K562 (cell line): ENCODE results near the gene DCDC2. TPM values are rescaled to one million over a fixed set of nuclear protein-coding genes. Genes with fewer than 3 reads are reported as not detected.
"Not testable (repeated sequence)": the region's sequence is repeated elsewhere in the genome, so short reads cannot be mapped to it uniquely, and the experiment has no call there.

ENCODE experiments used
- ATAC-seq: fragments of 200-7000 bp; cut with Tn5 transposase; 3 replicates; pipeline ENCODE4 v1.9.1; 2020; ENCODE audit warnings: moderate library complexity
- BruUV-seq: library from RNA; stranded (reverse); fragments of 400-500 nt; replicated peaks from 2 replicates; lab custom pipeline; 2021; lab: Mats Ljungman, UMichigan
- CTCF ChIA-PET: fragments of 300-600 bp; formaldehyde crosslinking; extraction: SDS; loops from one replicate; lab custom pipeline; 2021; ENCODE audit warnings: low intra/inter-chr PET ratio; lab: Yijun Ruan, JAX
- POLR2A ChIA-PET: fragments of 300-600, 350-650 bp; sonication (Branson Sonifier 250); formaldehyde crosslinking; extraction: SDS; loops from one replicate; lab custom pipeline; 2021; ENCODE audit warnings: antibody characterized with exemption, inconsistent platforms; lab: Yijun Ruan, JAX
- DNase-seq, 4 experiments: peaks; one replicate each; pipeline versions ENCODE4 v3.0.0 to v3.0.0-alpha.2; 2011 to 2018; ENCODE audit warnings: low spot score in 3 of 4, mixed read lengths in 3 of 4; ENCODE audit errors: extremely low read depth in 1 of 4
- FAIRE-seq: peaks from 2 replicates; lab custom pipeline; 2011; peaks lifted over from hg19 to GRCh38; lab: Jason Lieb, UNC
- H2AFZ ChIP-seq: 2 replicates; pipeline ENCODE4 v1.6.0; 2011; ENCODE audit warnings: low read depth, low read length, control low read depth, inconsistent platforms
- H3K27ac ChIP-seq: fragments of 200-600 bp; 3 replicates; pipeline ENCODE4 v1.8.0; 2011; ENCODE audit warnings: low read depth, mild to moderate bottlenecking, control low read depth, inconsistent platforms, low read length, moderate library complexity, mixed read lengths; ENCODE audit errors: extremely low read depth
- H3K27me3 ChIP-seq, 2 experiments: fragments of 300-600 bp in 1 of 2; 2 replicates in 1 of 2; 3 replicates in 1 of 2; pipeline versions ENCODE4 v1.6.0 to v1.8.0; 2011; ENCODE audit warnings: inconsistent platforms in 2 of 2, low read length in 2 of 2, mild to moderate bottlenecking in 1 of 2, mixed read lengths in 1 of 2, moderate library complexity in 1 of 2; ENCODE audit not compliant: control insufficient read depth in 2 of 2, insufficient read depth in 2 of 2
- H3K36me3 ChIP-seq: fragments of 300-600 bp; 3 replicates; pipeline ENCODE4 v1.8.0; 2011; ENCODE audit warnings: mild to moderate bottlenecking, low read length, inconsistent platforms; ENCODE audit not compliant: control insufficient read depth, insufficient read depth
- H3K4me1 ChIP-seq, 2 experiments: fragments of 200-600 bp in 1 of 2; replicated peaks in 1 of 2; 2 replicates in 1 of 2; 3 replicates in 1 of 2; pipeline versions ENCODE4 v1.5.1 to v1.8.0; 2011; ENCODE audit warnings: inconsistent platforms in 2 of 2, low read length in 2 of 2, mild to moderate bottlenecking in 1 of 2, mixed read lengths in 1 of 2, moderate library complexity in 1 of 2; ENCODE audit not compliant: control insufficient read depth in 2 of 2, insufficient read depth in 2 of 2
- H3K4me2 ChIP-seq: 2 replicates; pipeline ENCODE4 v1.6.1; 2011; ENCODE audit warnings: low read length, control low read depth, inconsistent platforms, mixed read lengths; ENCODE audit not compliant: insufficient read depth
- H3K4me3 ChIP-seq: fragments of 200-600 bp; sonication (generic), shearing (Covaris generic); 2 replicates; pipeline ENCODE4 v1.5.1; 2016; ENCODE audit warnings: control low read depth, inconsistent platforms
- H3K79me2 ChIP-seq: fragments of 200-600 bp; 3 replicates; pipeline ENCODE4 v1.8.0; 2011; ENCODE audit warnings: low read length, inconsistent platforms; ENCODE audit not compliant: control insufficient read depth, insufficient read depth
- H3K9ac ChIP-seq, 2 experiments: 2 replicates each; pipeline versions ENCODE4 v1.6.0 to v1.6.1; 2011; ENCODE audit warnings: low read depth in 2 of 2, low read length in 2 of 2, control low read depth in 1 of 2, inconsistent platforms in 1 of 2, mild to moderate bottlenecking in 1 of 2, mixed read lengths in 1 of 2; ENCODE audit not compliant: insufficient read depth in 1 of 2
- H3K9me1 ChIP-seq: one replicate; pipeline ENCODE4 v1.6.0; 2011; ENCODE audit warnings: inconsistent platforms, mild to moderate bottlenecking, low read length, moderate library complexity; ENCODE audit not compliant: control insufficient read depth, insufficient read depth
- H3K9me3 ChIP-seq: replicated peaks from 2 replicates; pipeline ENCODE4 v1.5.1; 2011; ENCODE audit warnings: low read depth, low read length, inconsistent platforms; ENCODE audit not compliant: control insufficient read depth, insufficient read depth
- H4K20me1 ChIP-seq: replicated peaks from 2 replicates; pipeline ENCODE4 v1.6.1; 2011; ENCODE audit warnings: low read length, inconsistent platforms, mixed read lengths; ENCODE audit not compliant: control insufficient read depth, insufficient read depth
- NFIC ChIP-seq: fragments of 450-650 bp; IDR thresholded peaks from 2 replicates; pipeline ENCODE4 v1.6.1; 2017; ENCODE audit warnings: mild to moderate bottlenecking, inconsistent platforms
- NFIX ChIP-seq: fragments of 250-450 bp; sonication (Bioruptor Pico); IDR thresholded peaks from 2 replicates; pipeline ENCODE4 v1.4.0; 2020; ENCODE audit warnings: low read depth, mild to moderate bottlenecking, moderate library complexity
- WGBS: fragments of 100-300 bp; shearing (Covaris generic); methylation state at CpG from one replicate; pipeline ENCODE4 v1.1.6; 2016; ENCODE audit warnings: low coverage, mixed read lengths; ENCODE audit not compliant: insufficient coverage; ENCODE audit errors: missing lambda C conversion rate; 5-methylcytosine and 5-hydroxymethylcytosine counted together
- in situ Hi-C: fragments of 300-500 bp; cut with MboI; formaldehyde crosslinking; loops from 4 replicates; pipeline ENCODE4 v1.15.0; 2018; ENCODE audit warnings: inconsistent platforms, mixed read lengths
- intact Hi-C: fragments of 100-400 bp; cut with micrococcal nuclease; formaldehyde crosslinking; loops from 2 replicates; pipeline ENCODE4 v1.14.2; 2022
- polyA plus RNA-seq, 8 experiments: library from polyadenylated mRNA; depleted of rRNA in 4 of 8; stranded (reverse) in 5 of 8; unstranded in 3 of 8; fragments of >200 nt; fragmentation: Nextera tagmentation in 2 of 8; fragmentation: Illumina TruSeq in 1 of 8; extraction: Ambion mirVana in 2 of 8; extraction: Trizol in 1 of 8; gene quantifications; 2 replicates each; pipeline versions ENCODE4 v1.2.1 to v1.2.3, GENCODE V29; 2011 to 2014; ENCODE audit warnings: inconsistent platforms in 1 of 8, missing spikeins in 1 of 8
- total RNA-seq, 7 experiments: library from RNA; depleted of rRNA in 6 of 7; stranded (reverse); fragments of >200 nt in 6 of 7; fragmentation: Illumina TruSeq in 2 of 7; extraction: Trizol in 2 of 7; gene quantifications; 2 replicates each; pipeline versions ENCODE4 v1.2.1 to v1.2.3, GENCODE V29; 2011 to 2021; ENCODE audit warnings: low replicate concordance in 1 of 7

The DCDC2 gene
- total and polyA plus RNA-seq, 9 of the 15 experiments (the other 6 are each of a cell fraction or from before 2014, with no cell fraction given), result 0.04 TPM; not detected in 8

GRCh38 chr6:24365103-24365633 is 7.3 kb upstream of the DCDC2 start:
- H3K9me1 ChIP-seq, intact Hi-C loops, H3K79me2 ChIP-seq, in situ Hi-C loops, H2AFZ ChIP-seq, CTCF ChIA-PET, POLR2A ChIA-PET, H3K4me3 ChIP-seq, H3K9me3 ChIP-seq, ATAC-seq, H4K20me1 ChIP-seq, FAIRE-seq, DNase-seq, H3K4me2 ChIP-seq, BruUV-seq, H3K27ac ChIP-seq, H3K36me3 ChIP-seq, H3K4me1 ChIP-seq, H3K9ac ChIP-seq: not testable (repeated sequence)
- TF ChIP-seq NFIX (CRISPR knock-in tag) (peak; percentile 75), NFIC (peak; percentile 94)
- WGBS, result 0% methylated on average over 8 of the region's 8 CpGs
- peaks cover 8 to 10% of the 10 kb centered on the region in 2 experiments; a peak in 3 of 5 replicates for H3K27me3 ChIP-seq

DNA sequence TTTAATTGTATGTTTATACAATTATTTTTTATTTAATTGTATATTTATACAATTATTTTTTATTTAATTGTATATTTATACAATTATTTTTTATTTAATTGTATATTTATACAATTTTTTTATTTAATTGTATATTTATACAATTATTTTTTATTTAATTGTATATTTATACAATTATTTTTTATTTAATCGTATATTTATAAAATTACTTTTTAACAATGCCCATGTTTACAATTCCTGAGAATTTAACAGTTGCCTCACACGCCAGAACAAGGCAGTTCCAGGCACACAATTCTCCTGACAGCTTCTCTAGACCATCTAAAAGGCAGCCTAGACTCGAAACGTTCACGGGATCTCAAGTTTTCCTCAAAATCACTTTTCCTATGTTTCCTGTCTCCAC is 4.5 kb upstream of the DCDC2 start:
- H3K79me2 ChIP-seq, CTCF ChIA-PET, ATAC-seq: not testable (repeated sequence)

More for the DNA sequence above, 4.5 kb upstream of the DCDC2 start:
- DNase-seq, H3K9me3 ChIP-seq, H3K27ac ChIP-seq, H3K9ac ChIP-seq, H3K9me1 ChIP-seq, H3K4me2 ChIP-seq, POLR2A ChIA-PET, H3K36me3 ChIP-seq, FAIRE-seq, H3K4me3 ChIP-seq, in situ Hi-C loops, H4K20me1 ChIP-seq, BruUV-seq, intact Hi-C loops: not testable (repeated sequence)
- Histone ChIP-seq H3K4me1 (peaks cover 0 to 13% of the 10 kb centered on the region in 2 experiments; a peak in 3 of 5 replicates), H3K27me3 (peaks cover 13 to 14% of the 10 kb centered on the region in 2 experiments; a peak in 4 of 5 replicates), H2AFZ (peak overlapping the region; percentile 34; the same call in 1 of the 2 replicates)
- 2% methylated on average over 5 of the region's 5 CpGs for WGBS
